Loucy (cell line): ENCODE measurements around the gene HOXD11.

ENCODE experiments used
- H2AFZ ChIP-seq: fragments of 200-600 bp; sonication (generic); 2 replicates; pipeline ENCODE4 v1.6.0; 2016; ENCODE audit warnings: antibody characterized with exemption, mild to moderate bottlenecking, low read length, moderate library complexity
- H3F3A ChIP-seq: fragments of 200-600 bp; 2 replicates; pipeline ENCODE4 v1.6.0; 2016; ENCODE audit warnings: antibody characterized with exemption, low read depth, mild to moderate bottlenecking
- H3K27me3 ChIP-seq: fragments of 200-600 bp; sonication (generic); 2 replicates; pipeline ENCODE4 v1.6.1; 2014; ENCODE audit warnings: low read length, mild to moderate bottlenecking; ENCODE audit not compliant: insufficient read depth, poor library complexity, severe bottlenecking
- H3K36me3 ChIP-seq: fragments of 200-600 bp; sonication (generic); 2 replicates; pipeline ENCODE4 v1.6.1; 2016; ENCODE audit warnings: low read length; ENCODE audit not compliant: insufficient read depth
- H3K4me1 ChIP-seq: fragments of 200-600 bp; sonication (generic); 2 replicates; pipeline ENCODE4 v1.5.1; 2014; ENCODE audit warnings: low read length, mild to moderate bottlenecking; ENCODE audit not compliant: insufficient read depth, poor library complexity, severe bottlenecking
- H3K4me2 ChIP-seq: fragments of 200-600 bp; sonication (generic); 2 replicates; pipeline ENCODE4 v1.6.0; 2014; ENCODE audit warnings: antibody characterized with exemption, low read length, low read depth, mild to moderate bottlenecking; ENCODE audit not compliant: poor library complexity, severe bottlenecking
- H3K4me3 ChIP-seq: fragments of 200-600 bp; sonication (generic); 2 replicates; pipeline ENCODE4 v1.5.1; 2014; ENCODE audit warnings: low read length, mild to moderate bottlenecking, mixed read lengths; ENCODE audit not compliant: poor library complexity, severe bottlenecking
- H3K79me2 ChIP-seq: fragments of 200-600 bp; sonication (generic); 2 replicates; pipeline ENCODE4 v1.6.1; 2014; ENCODE audit warnings: low read length; ENCODE audit not compliant: insufficient read depth
- H3K9ac ChIP-seq: fragments of 200-600 bp; sonication (generic); 2 replicates; pipeline ENCODE4 v1.6.0; 2014; ENCODE audit warnings: mild to moderate bottlenecking, low read depth, low read length, moderate library complexity; ENCODE audit not compliant: poor library complexity, severe bottlenecking
- H3K9me2 ChIP-seq: fragments of 200-600 bp; sonication (generic); replicated peaks from 2 replicates; pipeline ENCODE4 v1.6.1; 2016; ENCODE audit warnings: low read depth, low read length, mixed read lengths
- H3K9me3 ChIP-seq: fragments of 200-600 bp; sonication (generic); 2 replicates; pipeline ENCODE4 v1.6.1; 2014; ENCODE audit warnings: mild to moderate bottlenecking, antibody characterized with exemption, low read length, low read depth; ENCODE audit not compliant: insufficient read depth
- H4K20me1 ChIP-seq: fragments of 200-600 bp; sonication (generic); 2 replicates; pipeline ENCODE4 v1.6.0; 2014; ENCODE audit warnings: antibody characterized with exemption, low read length, mild to moderate bottlenecking; ENCODE audit not compliant: insufficient read depth, poor library complexity, severe bottlenecking
- EZH2phosphoT487 ChIP-seq: fragments of 200-600 bp; IDR thresholded peaks from 2 replicates; pipeline ENCODE4 v1.6.1; 2018; ENCODE audit warnings: antibody characterized with exemption, mild to moderate bottlenecking, moderate library complexity, borderline replicate concordance
- TF ChIP-seq, protein P1 (sequence below): fragments of 200-600 bp; sonication (generic); conservative IDR thresholded peaks from 2 replicates; pipeline ENCODE4 v1.5.1; 2014; ENCODE audit warnings: mild to moderate bottlenecking, antibody characterized with exemption, low read length

HOXD11 gene

DNA sequence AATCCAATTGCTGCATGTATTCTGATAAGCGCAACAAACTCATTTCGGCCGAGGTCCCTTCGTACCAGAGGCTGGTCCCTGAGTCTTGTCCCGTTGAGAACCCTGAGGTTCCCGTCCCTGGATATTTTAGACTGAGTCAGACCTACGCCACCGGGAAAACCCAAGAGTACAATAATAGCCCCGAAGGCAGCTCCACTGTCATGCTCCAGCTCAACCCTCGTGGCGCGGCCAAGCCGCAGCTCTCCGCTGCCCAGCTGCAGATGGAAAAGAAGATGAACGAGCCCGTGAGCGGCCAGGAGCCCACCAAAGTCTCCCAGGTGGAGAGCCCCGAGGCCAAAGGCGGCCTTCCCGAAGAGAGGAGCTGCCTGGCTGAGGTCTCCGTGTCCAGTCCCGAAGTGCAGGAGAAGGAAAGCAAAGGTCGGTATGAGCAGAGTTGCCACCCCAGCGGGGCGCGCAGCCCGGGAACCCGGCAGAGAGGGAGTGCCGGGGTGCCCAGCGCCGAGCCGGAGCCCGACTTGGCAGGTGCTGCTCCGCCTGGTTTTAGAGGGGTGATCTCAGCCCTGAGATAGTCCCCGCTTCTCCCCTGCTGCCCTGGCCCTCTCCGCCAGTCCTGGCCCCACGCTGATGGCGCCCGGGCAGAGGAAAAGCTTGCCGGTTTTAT lies 10.2 kb downstream of the HOXD11 start:
- no peak overlapping the region for H3K4me2 ChIP-seq
- H4K20me1 ChIP-seq = no peaks in the 10 kb centered on the region
- peaks cover 10% of the 10 kb centered on the region for H3K4me1 ChIP-seq
- H3K9me3 ChIP-seq = no peaks in the 10 kb centered on the region
- TF ChIP-seq, protein P1, sequence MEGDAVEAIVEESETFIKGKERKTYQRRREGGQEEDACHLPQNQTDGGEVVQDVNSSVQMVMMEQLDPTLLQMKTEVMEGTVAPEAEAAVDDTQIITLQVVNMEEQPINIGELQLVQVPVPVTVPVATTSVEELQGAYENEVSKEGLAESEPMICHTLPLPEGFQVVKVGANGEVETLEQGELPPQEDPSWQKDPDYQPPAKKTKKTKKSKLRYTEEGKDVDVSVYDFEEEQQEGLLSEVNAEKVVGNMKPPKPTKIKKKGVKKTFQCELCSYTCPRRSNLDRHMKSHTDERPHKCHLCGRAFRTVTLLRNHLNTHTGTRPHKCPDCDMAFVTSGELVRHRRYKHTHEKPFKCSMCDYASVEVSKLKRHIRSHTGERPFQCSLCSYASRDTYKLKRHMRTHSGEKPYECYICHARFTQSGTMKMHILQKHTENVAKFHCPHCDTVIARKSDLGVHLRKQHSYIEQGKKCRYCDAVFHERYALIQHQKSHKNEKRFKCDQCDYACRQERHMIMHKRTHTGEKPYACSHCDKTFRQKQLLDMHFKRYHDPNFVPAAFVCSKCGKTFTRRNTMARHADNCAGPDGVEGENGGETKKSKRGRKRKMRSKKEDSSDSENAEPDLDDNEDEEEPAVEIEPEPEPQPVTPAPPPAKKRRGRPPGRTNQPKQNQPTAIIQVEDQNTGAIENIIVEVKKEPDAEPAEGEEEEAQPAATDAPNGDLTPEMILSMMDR = no peak
- TF ChIP-seq EZH2phosphoT487 = no peak
- H3K27me3 ChIP-seq = peaks cover 72% of the 10 kb centered on the region
- no peak overlapping the region for H2AFZ ChIP-seq
- H3K9ac ChIP-seq = no peak overlapping the region
- no peak overlapping the region for H3K4me3 ChIP-seq
- H3K9me2 ChIP-seq = no peaks in the 10 kb centered on the region
- 0 out of 2 replicates have a peak, but pooled peaks cover 4% of the 10 kb centered on the region for H3F3A ChIP-seq
- no peaks in the 10 kb centered on the region for H3K79me2 ChIP-seq
- H3K36me3 ChIP-seq = no peaks in the 10 kb centered on the region

DNA sequence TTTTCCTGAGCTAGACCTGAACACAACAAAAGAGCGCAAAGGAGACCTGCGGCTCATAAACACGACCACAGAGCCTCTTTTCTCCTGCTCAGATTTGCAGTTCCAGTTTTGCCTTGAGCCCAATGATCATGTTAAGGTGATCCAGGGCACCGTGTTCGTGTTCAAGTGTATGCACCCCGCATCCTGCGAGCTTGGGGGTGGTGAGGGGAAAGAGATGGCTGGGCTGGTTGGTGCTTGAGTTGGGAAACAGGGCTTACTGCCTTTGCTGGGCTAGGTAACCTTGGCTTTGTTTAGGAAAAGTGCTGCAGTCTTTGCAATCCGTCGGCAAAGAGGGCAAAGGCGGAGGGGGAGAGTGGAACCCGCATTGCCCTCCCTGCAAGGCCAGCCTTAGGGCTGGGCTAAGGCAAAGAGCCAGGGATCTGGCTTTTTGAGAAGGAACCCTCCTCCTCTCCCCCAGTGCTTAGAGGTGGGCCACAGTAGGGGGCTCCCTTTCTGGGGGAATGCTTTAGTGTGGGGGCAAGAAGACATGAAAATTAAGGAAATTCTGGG lies 10.8 kb downstream of the HOXD11 start:
- Histone ChIP-seq H3K36me3 (no peaks in the 10 kb centered on the region), H3K79me2 (no peaks in the 10 kb centered on the region), H3F3A (0 out of 2 replicates have a peak, but pooled peaks cover 4% of the 10 kb centered on the region), H3K9me3 (no peaks in the 10 kb centered on the region), H3K4me3 (no peak overlapping the region), H3K4me1 (peaks cover 10% of the 10 kb centered on the region), H3K4me2 (no peak overlapping the region), H4K20me1 (no peaks in the 10 kb centered on the region), H3K27me3 (peaks cover 66% of the 10 kb centered on the region), H2AFZ (no peak overlapping the region), H3K9ac (no peak overlapping the region), H3K9me2 (no peaks in the 10 kb centered on the region)
- no peak for TF ChIP-seq EZH2phosphoT487
- TF ChIP-seq, protein P1 = no peak

DNA sequence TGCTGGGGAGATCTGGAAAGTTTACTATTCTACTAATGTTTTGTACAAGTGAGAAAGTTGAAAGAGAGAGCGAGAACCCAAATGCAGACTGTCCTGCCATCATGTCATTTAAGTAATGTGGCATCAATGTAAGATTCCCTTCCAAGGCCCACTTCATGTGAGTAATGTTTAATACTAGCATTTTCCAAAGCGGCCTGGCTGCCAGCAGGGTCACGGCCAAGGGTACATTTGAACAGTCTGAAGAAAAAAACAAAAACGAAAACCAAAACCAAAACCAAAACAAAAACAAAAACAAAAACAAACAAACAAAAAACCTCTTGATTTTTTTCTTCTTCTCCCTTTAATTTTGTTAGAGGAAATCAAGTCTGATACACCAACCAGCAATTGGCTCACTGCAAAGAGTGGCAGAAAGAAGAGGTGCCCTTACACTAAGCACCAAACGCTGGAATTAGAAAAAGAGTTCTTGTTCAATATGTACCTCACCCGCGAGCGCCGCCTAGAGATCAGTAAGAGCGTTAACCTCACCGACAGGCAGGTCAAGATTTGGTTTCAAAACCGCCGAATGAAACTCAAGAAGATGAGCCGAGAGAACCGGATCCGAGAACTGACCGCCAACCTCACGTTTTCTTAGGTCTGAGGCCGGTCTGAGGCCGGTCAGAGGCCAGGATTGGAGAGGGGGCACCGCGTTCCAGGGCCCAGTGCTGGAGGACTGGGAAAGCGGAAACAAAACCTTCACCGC lies 11.7 kb downstream of the HOXD11 start:
- Histone ChIP-seq H3K27me3 (peaks cover 57% of the 10 kb centered on the region), H2AFZ (no peak overlapping the region), H3K36me3 (no peaks in the 10 kb centered on the region), H3K9ac (no peak overlapping the region), H3K4me3 (no peak overlapping the region), H3K79me2 (no peaks in the 10 kb centered on the region), H3K9me3 (no peaks in the 10 kb centered on the region), H3F3A (0 out of 2 replicates have a peak, but pooled peaks cover 4% of the 10 kb centered on the region), H3K4me1 (peaks cover 10% of the 10 kb centered on the region), H3K4me2 (no peak overlapping the region), H4K20me1 (no peaks in the 10 kb centered on the region), H3K9me2 (no peaks in the 10 kb centered on the region)
- TF ChIP-seq, protein P1 = peak; percentile 70
- TF ChIP-seq EZH2phosphoT487 = no peak
